Heart left ventricle (tissue), 13 donors: ENCODE data around the gene PYGL.

Experiments
- POLR2A ChIP-seq, 2 donors: fragments of 450-650 bp; IDR thresholded peaks; one replicate each; pipeline ENCODE4 v1.6.1; 2017; ENCODE audit warnings: antibody characterized with exemption in 2 of 2, mild to moderate bottlenecking in 2 of 2, moderate library complexity in 2 of 2
- TF ChIP-seq, protein P1 (sequence below), 12 donors: fragments of 200-600 bp; sonication (generic) in 4 of 12; IDR thresholded peaks; one replicate each; pipeline versions ENCODE4 v1.5.0 to v1.8.0; 2018 to 2022; ENCODE audit warnings: antibody characterized with exemption in 12 of 12, mild to moderate bottlenecking in 5 of 12
- donor health status: ischemic (EF 13 %, LVEDD 7.1; RV severe dilation, severe dysfunction).
- donor health status: DM: no; HTN: yes; CAD: no.
- donor health status: DM: no; HTN: no; CAD: no.
- donor health status: ischemic (EF 25% LVEDD 6.9; RV normal size, moderate dysfunction).
- donor health status: ischemic (EF 25% LVEDD 5.7; RV mildly dilated, moderate dysfunction).
- donor health status: ischemic (EF 35%, LVEDD 5.7; RV mildly dilated, moderate dysfunction).
- donor health status: nonischemic (EF 11% LVEDD 7.7; RV severe dilation, severe dysfunction).
- donor health status: DM: yes; HTN: yes; CAD: no.
- donor health status: PGD.
- donor health status: ischemic (EF 29% LVEDD 5.4; RV normal size, mild dysfunction).
- donor health status: nonischemic (EF 23%, LVEDD 6.1; RV moderate dilation, normal function).

- TF ChIP-seq, protein P1, sequence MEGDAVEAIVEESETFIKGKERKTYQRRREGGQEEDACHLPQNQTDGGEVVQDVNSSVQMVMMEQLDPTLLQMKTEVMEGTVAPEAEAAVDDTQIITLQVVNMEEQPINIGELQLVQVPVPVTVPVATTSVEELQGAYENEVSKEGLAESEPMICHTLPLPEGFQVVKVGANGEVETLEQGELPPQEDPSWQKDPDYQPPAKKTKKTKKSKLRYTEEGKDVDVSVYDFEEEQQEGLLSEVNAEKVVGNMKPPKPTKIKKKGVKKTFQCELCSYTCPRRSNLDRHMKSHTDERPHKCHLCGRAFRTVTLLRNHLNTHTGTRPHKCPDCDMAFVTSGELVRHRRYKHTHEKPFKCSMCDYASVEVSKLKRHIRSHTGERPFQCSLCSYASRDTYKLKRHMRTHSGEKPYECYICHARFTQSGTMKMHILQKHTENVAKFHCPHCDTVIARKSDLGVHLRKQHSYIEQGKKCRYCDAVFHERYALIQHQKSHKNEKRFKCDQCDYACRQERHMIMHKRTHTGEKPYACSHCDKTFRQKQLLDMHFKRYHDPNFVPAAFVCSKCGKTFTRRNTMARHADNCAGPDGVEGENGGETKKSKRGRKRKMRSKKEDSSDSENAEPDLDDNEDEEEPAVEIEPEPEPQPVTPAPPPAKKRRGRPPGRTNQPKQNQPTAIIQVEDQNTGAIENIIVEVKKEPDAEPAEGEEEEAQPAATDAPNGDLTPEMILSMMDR (IDR thresholded peaks at IDR 0.05) = no peak
- no peak for TF ChIP-seq POLR2A (IDR thresholded peaks at IDR 0.05)
Measured at GRCh38 chr14:50937325-50937724, 7.0 kb downstream of the PYGL start.
